Fibroblast of gingiva (primary cell): Measurements from ENCODE around the gene CLCN4.

Experiments used
- DNase-seq: peaks from one replicate; pipeline ENCODE4 v3.0.0-alpha.2; 2011; ENCODE audit warnings: low read depth

CLCN4 gene

GRCh38 chrX:10197279-10198210 is 40.8 kb downstream of the CLCN4 start:
- no peak for DNase-seq

DNA sequence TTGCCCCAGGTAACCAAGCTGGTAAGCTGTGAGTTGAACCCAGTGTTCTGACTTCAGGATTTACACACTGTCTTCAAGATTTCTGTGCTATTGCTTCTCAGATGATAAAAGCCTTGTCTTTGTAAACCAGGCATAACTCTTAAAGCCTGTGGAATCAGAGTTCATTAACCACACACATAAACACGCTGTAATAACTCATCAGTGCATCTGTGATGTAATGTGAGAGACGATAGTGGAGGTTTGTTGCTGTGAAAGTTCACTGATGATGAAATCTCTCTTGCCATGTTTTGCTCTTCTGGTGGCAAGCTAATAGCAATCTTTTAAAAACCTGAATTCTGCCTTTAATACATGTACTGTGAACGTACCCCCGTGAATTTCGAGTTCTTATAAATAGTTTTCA is 41.5 kb downstream of the CLCN4 start:
- peak; percentile 52 for DNase-seq

GRCh38 chrX:10199212-10199611 is 42.4 kb downstream of the CLCN4 start:
- peak; percentile 12 for DNase-seq

DNA sequence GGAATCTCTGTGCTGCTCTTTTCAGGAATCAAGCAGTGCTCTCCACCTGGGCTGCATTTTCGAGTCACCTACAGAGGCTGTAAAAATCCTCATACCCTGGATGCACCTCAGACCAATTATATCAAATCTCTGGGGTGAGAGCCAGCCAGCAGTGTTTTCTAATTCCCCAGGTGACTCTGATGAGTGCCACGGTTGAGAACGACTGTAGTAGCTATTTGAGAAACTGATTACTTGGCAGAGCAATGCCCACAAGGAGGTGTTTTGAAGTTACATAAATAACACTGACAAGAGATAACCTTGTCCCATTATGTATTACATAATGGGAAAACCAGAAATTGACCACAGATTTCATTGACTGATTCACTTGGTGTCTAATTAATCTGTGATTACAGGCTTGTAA is 46.8 kb downstream of the CLCN4 start:
- DNase-seq = no peak

GRCh38 chrX:10206317-10206716 is 49.5 kb downstream of the CLCN4 start:
- DNase-seq = no peak

DNA sequence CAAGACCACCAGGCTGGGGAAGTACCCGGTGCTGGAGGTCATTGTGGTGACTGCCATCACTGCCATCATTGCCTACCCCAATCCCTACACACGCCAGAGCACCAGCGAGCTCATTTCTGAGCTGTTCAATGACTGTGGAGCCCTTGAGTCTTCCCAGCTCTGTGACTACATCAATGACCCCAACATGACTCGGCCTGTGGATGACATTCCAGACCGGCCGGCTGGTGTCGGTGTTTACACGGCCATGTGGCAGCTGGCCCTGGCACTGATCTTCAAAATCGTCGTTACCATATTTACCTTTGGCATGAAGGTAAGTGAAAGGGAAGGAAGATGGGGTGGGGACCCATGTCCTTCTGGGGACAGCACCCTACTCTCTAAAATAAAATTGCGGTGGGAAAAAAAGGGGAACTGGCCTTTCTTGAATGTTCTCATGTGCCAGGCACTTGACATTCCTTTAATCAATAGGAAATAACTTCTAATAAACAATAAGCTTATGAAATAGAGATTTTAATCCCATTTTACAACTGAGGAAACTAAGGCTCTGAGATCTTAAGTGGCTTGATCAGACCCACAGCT is 51.6 kb downstream of the CLCN4 start:
- no peak for DNase-seq

DNA sequence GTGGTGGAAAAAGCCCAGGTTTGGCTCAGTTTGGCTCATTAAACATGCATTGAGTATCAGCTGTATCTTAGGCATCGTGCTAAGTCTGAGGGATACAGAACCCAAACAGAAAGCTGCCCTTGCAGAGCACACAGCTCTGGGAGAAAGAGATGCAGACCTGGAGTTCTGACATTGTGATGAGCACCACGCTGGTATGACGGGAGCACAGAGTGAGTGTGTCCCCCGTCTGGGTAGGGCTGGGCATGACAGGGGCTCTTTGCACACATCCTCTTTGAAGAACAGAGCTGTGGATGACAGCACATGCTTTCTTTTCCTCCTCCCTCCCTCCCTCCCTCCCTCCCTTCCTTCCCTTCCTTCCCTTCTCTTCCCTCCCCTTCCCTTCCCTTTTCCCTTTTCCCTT is 52.2 kb downstream of the CLCN4 start:
- DNase-seq = no peak

DNA sequence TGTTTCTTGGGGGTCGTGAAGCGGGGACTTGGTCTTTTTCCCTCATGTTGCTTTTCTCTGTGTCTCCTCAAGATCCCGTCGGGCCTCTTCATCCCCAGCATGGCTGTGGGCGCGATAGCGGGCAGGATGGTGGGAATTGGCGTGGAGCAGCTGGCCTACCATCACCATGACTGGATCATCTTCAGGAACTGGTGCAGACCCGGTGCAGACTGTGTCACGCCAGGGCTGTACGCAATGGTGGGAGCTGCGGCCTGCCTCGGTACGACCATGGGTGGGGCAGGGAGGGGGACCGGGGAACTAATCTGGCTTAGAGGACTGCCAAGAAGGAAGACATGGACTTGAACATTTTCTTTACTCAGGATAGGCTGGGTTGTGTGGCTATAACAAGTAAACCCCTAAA is 55.6 kb downstream of the CLCN4 start:
- DNase-seq = no peak

DNA sequence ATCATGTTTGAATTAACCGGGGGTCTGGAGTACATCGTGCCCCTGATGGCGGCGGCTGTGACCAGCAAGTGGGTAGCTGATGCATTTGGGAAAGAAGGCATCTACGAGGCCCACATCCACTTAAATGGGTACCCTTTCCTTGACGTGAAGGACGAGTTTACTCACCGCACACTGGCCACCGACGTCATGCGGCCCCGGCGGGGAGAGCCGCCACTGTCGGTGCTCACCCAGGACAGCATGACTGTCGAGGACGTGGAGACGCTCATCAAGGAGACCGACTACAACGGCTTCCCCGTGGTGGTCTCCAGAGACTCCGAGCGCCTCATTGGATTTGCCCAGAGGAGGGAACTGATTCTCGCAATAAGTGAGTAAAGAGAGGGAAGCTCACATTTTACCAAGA is 56.9 kb downstream of the CLCN4 start:
- no peak for DNase-seq

GRCh38 chrX:10216208-10216607 is 59.4 kb downstream of the CLCN4 start:
- DNase-seq = no peak

DNA sequence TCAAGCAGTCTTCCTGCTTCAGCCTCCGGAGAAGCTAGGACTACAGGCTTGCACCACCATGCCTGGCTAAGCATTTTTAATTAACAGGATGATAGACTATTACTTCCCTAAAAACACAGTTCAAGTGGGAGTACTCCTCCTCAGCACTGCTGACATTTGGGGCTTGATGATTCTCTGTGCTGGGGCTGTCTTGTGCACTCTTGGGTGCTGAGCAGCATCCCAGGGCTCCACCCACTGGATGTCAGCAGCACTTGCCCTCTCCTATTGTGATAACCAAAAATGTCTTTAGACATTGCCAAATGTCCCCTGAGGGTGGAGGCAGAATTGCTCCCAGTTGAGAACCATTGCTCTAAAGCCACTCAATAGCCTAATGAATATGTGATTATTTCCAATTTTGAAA is 60.4 kb downstream of the CLCN4 start:
- DNase-seq = no peak

DNA sequence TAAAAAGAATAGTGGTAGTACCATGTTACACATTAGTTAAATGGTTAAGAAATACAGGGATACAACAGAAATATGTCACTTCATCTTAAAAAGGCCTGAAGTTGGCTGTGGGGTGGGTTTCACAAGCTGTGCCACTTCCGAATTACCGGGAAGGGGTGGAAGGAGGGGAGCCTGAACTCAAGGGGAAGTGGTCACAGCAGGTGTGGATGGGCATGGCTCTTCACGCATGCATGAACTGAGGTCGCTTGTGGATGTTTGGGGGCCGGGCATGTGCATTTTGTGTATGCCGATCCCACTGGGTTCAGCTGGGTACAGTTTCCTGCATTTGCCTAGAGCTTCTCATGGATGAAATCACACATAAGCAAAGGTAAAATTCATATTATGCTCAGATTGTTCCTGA is 64.9 kb downstream of the CLCN4 start:
- no peak for DNase-seq

- no peak for DNase-seq
Observed at GRCh38 chrX:10223276-10223675, 66.5 kb downstream of the CLCN4 start.

DNA sequence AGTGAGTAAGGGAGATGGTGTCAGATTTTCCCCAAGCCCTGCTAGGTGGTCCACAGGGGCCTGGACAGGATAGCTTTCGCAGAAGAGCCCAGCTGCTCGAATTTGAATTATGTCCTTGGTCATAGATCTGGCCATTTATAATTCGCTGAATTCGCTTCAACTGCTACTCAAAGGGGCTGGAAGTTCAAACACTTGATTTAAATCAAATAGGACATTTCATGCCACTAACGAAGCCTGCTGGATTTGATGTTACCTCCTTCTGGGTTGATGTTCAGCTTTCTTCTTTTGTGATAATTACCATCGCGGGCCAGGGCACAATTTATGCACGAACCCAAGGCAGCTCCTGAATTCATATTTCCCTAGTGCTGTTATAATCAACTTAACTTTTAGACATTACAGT is 67.0 kb downstream of the CLCN4 start:
- DNase-seq = no peak

DNA sequence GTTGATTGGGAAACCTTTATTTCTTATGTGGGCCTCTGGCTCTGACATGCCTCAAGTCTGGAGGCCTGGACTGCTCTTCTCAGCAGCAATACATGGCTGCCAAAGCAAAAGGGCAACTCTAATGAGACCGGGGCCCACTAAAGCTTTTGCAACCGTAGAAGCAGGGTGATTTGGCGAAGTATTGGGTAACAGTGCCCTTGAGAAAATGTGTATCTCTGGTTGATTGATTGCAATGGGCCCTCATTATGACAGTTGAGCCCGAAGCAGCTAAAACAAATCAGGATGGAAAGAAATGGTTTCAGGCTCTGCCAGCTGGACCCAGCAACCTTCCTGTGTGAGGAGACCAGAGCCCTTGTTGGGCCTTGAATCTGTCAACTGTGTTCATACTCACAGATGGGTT is 73.4 kb downstream of the CLCN4 start:
- DNase-seq = peak; percentile 62

- DNase-seq = no peak
Observed at GRCh38 chrX:10231461-10231860, 74.7 kb downstream of the CLCN4 start.

GRCh38 chrX:10233173-10233572 is 76.4 kb downstream of the CLCN4 start:
- DNase-seq = no peak

DNA sequence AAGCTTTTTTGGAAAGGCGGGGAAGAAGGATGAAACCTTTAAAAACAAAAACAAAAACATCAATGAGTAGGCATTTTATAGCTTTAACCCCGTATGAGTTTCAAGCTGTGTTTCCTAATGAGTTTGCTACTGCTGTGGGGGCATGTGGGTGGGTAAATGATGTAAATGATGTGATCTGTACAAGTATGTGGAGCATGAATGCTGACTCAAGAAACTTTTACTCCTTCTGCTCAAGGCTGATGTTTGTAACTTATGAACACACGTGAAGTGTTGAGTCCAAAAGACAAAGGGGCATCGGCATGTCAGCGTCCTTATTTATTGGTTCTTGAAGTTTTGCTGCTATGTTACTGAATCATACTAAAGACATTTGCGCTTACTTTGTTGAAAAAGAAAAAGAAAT is 76.9 kb downstream of the CLCN4 start:
- DNase-seq = no peak

GRCh38 chrX:10235851-10236250 is 79.1 kb downstream of the CLCN4 start:
- DNase-seq = peak; percentile 85

DNA sequence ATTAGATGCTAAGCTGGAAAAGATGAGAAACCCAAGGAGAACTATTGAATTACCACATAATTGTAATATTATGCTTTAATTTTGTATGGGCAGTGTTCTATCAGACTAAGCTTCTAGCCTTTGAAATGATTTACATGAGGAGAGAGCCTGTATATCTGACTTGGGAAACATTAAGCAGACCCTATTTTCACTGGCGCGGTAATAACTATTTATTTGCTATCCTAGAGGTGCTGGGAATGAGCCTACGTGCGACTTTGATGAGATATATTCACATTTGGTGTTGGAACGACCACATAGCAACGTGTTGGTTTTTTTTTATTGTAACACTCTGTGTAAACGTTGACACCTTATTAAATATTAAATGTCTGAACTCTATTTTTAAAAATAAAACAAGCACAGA is 80.5 kb downstream of the CLCN4 start:
- no peak for DNase-seq

DNA sequence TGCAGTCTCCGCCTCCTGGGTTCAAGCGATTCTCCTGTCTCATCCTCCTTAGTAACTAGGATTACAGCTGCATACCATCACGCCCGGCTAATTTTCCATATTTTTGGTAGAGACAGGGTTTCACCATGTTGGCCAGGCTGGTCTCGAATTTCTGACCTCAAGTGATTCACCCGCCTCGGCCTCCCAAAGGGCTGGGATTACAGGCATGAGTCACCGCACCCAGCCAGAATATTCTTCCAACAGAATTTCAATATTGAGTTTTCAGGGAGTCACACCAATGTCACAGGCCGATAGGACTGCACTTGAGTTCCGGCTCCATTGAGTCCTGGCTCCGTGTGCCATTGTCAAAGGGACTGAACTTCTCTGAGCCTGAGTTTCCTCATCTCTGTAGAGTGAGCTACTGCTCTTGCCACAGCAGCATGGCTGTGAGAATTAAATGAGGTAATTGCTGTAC is 82.9 kb downstream of the CLCN4 start:
- DNase-seq = peak; percentile 84

GRCh38 chrX:10240918-10241317 is 84.1 kb downstream of the CLCN4 start:
- DNase-seq = peak; percentile 75

DNA sequence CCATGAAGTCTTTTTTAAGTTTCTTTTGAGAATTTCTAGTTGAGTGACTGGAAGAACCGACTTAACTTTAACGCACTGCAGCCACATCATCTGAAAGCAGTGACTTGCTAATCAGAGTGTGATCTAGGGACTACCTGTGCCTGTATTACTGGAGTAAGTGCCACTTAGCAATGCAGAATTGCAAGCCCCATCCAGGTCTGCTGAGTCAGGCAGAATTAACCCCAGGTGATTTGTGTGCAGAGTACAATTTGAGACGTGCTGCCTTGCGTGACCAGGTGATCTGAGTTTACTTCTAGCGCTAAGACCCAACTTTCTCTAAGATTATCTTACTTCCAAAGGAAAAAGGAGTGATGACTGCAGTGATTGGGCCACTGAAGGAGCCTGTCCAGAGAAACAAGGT is 85.3 kb downstream of the CLCN4 start:
- DNase-seq = no peak

DNA sequence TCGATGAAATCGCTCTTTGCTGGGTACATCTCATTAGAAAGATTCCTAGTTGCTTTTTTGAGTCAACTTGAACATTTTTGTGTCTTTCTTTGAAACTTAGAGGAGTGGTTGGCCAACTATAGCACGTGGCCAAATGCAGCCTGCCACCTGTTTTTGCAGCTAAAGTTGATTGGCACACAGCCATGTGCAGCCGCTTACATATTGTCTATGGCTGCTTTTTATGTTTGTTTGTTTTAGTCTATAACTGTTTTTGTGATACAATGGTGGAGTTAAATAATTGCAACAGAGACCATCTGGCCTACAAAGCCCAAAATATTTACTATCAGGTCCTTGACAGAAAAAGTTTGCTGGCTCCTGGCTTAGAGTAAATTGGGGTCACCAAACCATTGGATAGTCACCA is 86.3 kb downstream of the CLCN4 start:
- no peak for DNase-seq
